ENCODE data around the gene GPBP1L1.

- no peak for TF ChIP-seq POLR2A (IDR thresholded peaks at IDR 0.05; ENCODE audit: low read depth, low read length)
- TF ChIP-seq POLR2AphosphoS5 (IDR thresholded peaks at IDR 0.05; ENCODE audit: low read depth, low read length): no peak
These were observed 872 bp downstream of the GPBP1L1 start for GRCh38 chr1:45685308-45686014.
